Stomach (tissue), 4 donors: ENCODE results near the gene ABCB8.

Experiments used
- CTCF ChIP-seq, 7 experiments: fragments of 450-650 bp in 4 of 7; fragments of 200-600 bp in 3 of 7; sonication (generic) in 3 of 7; IDR thresholded peaks; one replicate each; pipeline ENCODE4 v1.5.1; 2016 to 2019; ENCODE audit warnings: antibody characterized with exemption in 7 of 7, control low read depth in 2 of 7, mild to moderate bottlenecking in 1 of 7
- EP300 ChIP-seq: sonication (generic); formaldehyde crosslinking; IDR thresholded peaks from one replicate; pipeline ENCODE4 v1.6.1; 2017; ENCODE audit warnings: antibody characterized with exemption
- POLR2A ChIP-seq, 4 donors: fragments of 450-650 bp; IDR thresholded peaks; one replicate each; pipeline ENCODE4 v1.6.1; 2016; ENCODE audit warnings: antibody characterized with exemption in 4 of 4, control low read depth in 2 of 4, mild to moderate bottlenecking in 1 of 4, moderate library complexity in 1 of 4
- POLR2AphosphoS5 ChIP-seq, 3 donors: sonication (generic); formaldehyde crosslinking; IDR thresholded peaks; one replicate each; pipeline ENCODE4 v1.6.1; 2016; ENCODE audit warnings: antibody characterized with exemption in 3 of 3

GRCh38 chr7:151064454-151064853 is 36.2 kb downstream of the ABCB8 start:
- TF ChIP-seq CTCF (IDR thresholded peaks at IDR 0.05) (no peak), POLR2A (IDR thresholded peaks at IDR 0.05) (no peak), EP300 (no peak), POLR2AphosphoS5 (IDR thresholded peaks at IDR 0.05) (no peak)
